Posterior vena cava (tissue), 2 donors: ENCODE results near the gene NR1H4. TPM values are rescaled to one million over a fixed set of nuclear protein-coding genes. Genes with fewer than 3 reads are reported as not detected.

Experiments used
- DNase-seq: peaks from one replicate; pipeline ENCODE4 v3.0.0-alpha.2; 2020; ENCODE audit warnings: low spot score
- intact Hi-C, 2 donors: fragments of 100-400 bp; cut with DNase I; formaldehyde crosslinking; loops; one replicate each; pipeline versions ENCODE4 v1.14.1 to v1.14.2; 2022 to 2023
- total RNA-seq, 2 donors: library from RNA; stranded (reverse); fragmentation: NEBNext Ultra II Directional; extraction: Animal tissue kit (Norgen Biotek cat#: 25700); gene quantifications; one replicate each; pipeline ENCODE4 v1.2.1, GENCODE V29; 2021
- donor health status: DM: yes; HTN: yes; CAD: no.
- donor health status: DM: yes; HTN: yes; CAD: no.

NR1H4 gene
- total RNA-seq, 2 donors from 2014 or later = 0.93 TPM; not detected in 1

DNA sequence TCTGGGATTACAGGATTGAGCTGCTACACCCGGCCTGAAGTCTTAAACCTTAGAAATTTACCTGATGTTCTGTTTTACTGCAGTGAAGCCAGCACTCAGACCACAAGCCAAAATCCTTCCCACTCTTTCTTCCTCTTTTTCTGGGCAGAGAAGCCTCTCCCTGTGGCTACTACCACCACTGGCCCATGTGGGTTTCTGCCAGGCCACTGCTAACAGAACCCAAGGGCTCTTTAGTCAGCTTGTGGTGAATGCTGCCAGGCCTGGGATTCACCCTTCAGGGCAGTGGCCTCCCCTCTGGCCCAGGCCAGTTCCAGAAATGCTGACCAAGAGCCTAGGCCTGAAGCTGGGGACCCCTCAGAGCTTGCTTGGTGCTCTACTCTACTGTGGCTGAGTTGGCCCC lies 135.1 kb downstream of the NR1H4 start:
- intact Hi-C loops = no loop called here
- DNase-seq = no peak

DNA sequence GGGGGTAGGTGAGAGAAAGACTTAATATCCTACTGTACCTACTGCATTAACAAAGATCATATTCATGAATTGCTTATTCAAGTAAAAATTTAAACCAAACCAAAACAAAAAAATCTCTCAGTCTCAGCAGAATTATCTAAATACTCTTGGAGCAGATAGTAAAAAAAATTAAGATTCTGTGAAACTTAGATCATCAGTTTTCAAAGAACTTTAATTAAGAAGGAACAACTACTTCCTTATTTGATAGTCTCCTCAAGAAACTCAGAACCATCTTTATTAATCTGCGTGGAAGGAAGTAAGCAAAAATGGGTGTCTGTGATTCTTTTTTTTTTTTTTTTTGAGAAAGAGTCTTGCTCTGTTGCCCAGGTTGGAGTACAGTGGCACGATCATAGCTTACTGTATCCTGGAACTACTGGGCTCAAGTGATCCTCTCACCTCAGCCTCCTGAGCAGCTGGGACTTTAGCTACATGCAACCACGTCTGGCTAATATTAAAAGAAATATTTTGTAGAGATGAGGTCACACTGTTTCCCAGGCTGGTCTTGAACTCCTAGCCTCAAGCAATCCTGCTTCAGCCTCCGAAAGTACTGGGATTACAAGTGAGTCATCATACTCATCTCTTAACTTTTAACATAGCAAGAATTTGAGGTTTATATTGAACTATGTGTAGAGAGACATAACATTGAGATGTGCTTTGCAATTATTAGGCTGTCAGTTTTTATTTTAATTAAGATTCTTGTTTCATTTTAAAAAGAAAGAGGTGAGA lies 137.2 kb downstream of the NR1H4 start:
- intact Hi-C loops = no loop called here
- no peak for DNase-seq

DNA sequence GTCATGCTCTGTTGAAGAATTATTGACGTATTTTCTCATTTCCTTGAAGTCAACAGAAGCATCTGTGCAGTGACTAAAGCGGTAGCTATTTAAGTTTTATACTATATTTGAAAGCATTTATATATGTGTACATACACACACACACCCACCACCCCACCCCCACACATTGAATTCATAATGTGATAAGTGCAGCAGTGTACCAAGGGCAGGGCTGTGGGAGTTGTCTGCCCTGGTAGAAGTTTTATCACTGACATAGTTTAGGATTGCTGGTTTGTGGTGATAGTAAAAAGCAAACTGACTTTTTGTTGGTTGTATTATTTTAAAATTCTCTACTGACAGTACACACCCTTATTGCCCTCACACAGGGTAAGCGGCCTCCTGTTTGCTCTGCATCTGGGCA lies 138.9 kb downstream of the NR1H4 start:
- intact Hi-C loops = no loop called here
- DNase-seq = no peak

Other genes starting within 250 kb of the NR1H4 start
- gene DEPDC4, start 206.8 kb upstream of the NR1H4 start, total RNA-seq = under 1 TPM in 1 of 2 donors, not detected in 1; 0.48 TPM
- 10 to 100 TPM; 40.4 to 55.1 TPM for gene SCYL2, start 206.7 kb upstream of the NR1H4 start, total RNA-seq
- not detected for gene SLC17A8, start 116.8 kb upstream of the NR1H4 start, total RNA-seq
- gene GAS2L3, start 99.8 kb downstream of the NR1H4 start, total RNA-seq = 1 to 10 TPM; 6.9 to 9.5 TPM